A549 (cell line): ENCODE measurements around the gene SUGCT.

ENCODE experiments used
- CHD4 ChIP-seq: fragments of 200-600 bp; sonication (generic); IDR thresholded peaks from 2 replicates; pipeline ENCODE4 v1.6.1; 2016; ENCODE audit warnings: antibody characterized with exemption, mild to moderate bottlenecking, borderline replicate concordance
- CTCF ChIP-seq: fragments of >200 bp; sonication (Bioruptor Twin); formaldehyde crosslinking; IDR thresholded peaks from 3 replicates; pipeline ENCODE4 v1.5.1; 2016
- EHMT2 ChIP-seq: fragments of 200-600 bp; sonication (generic); IDR thresholded peaks from 2 replicates; pipeline ENCODE4 v1.6.1; 2016; ENCODE audit warnings: antibody characterized with exemption, low read depth, mild to moderate bottlenecking, moderate library complexity
- EP300 ChIP-seq, 2 experiments: fragments of >200 bp; sonication (Bioruptor Twin); formaldehyde crosslinking; IDR thresholded peaks; 2 replicates in 1 of 2; 3 replicates in 1 of 2; pipeline ENCODE4 v1.6.1; 2016 to 2017
- ESRRA ChIP-seq: fragments of 150-350 bp; IDR thresholded peaks from 2 replicates; pipeline ENCODE4 v1.6.1; 2014; ENCODE audit warnings: mild to moderate bottlenecking, low read length, borderline replicate concordance
- FOSB ChIP-seq: fragments of 250-450 bp; sonication (Bioruptor Pico); IDR thresholded peaks from 2 replicates; pipeline ENCODE4 v1.5.0; 2020; ENCODE audit warnings: mild to moderate bottlenecking, moderate library complexity
- HOXB5 ChIP-seq: fragments of 250-450 bp; sonication (Bioruptor Pico); IDR thresholded peaks from 2 replicates; pipeline ENCODE4 v1.5.0; 2020; ENCODE audit warnings: mild to moderate bottlenecking, moderate library complexity
- PBX3 ChIP-seq: IDR thresholded peaks from 2 replicates; pipeline ENCODE4 v1.6.1; 2012
- POLR2A ChIP-seq: IDR thresholded peaks from 2 replicates; pipeline ENCODE4 v1.6.1; 2012; ENCODE audit warnings: mild to moderate bottlenecking, low read length
- POLR2AphosphoS2 ChIP-seq: conservative IDR thresholded peaks from 2 replicates; pipeline ENCODE4 v1.6.1; 2012; ENCODE audit warnings: low read length, improper control_type of control experiment, inconsistent platforms
- RARB ChIP-seq: fragments of 250-450 bp; sonication (Bioruptor Pico); IDR thresholded peaks from 2 replicates; pipeline ENCODE4 v1.8.0; 2021; ENCODE audit warnings: mild to moderate bottlenecking, moderate library complexity

- no peak for TF ChIP-seq CTCF
- TF ChIP-seq HOXB5, result no peak
- no peak for TF ChIP-seq POLR2AphosphoS2
- no peak for TF ChIP-seq FOSB (CRISPR knock-in tag)
- no peak for TF ChIP-seq PBX3
- TF ChIP-seq POLR2A, result no peak
- TF ChIP-seq EHMT2, result no peak
- TF ChIP-seq ESRRA, result no peak
- no peak for TF ChIP-seq EP300 (IDR thresholded peaks at IDR 0.05)
- TF ChIP-seq CHD4, result no peak
- TF ChIP-seq RARB, result no peak
Measured at GRCh38 chr7:40324914-40325313, 190.1 kb downstream of the SUGCT start.
